ENCODE measurements around the gene ASPDH. TPM values are rescaled to one million over a fixed set of nuclear protein-coding genes. Genes with fewer than 3 reads are reported as not detected.

Gene ASPDH
- polyA plus RNA-seq, 1 donor (not counting 4 experiments of a cell fraction or from before 2014, with no cell fraction given): not detected

GRCh38 chr19:50518091-50519005 is 4.6 kb upstream of the ASPDH start:
- no peak overlapping the region for H2AFZ ChIP-seq (ENCODE audit: control insufficient read depth, low read length)
- H3K9ac ChIP-seq (ENCODE audit: control insufficient read depth, extremely low read depth, insufficient read depth, low read length): no peak overlapping the region
- H3K4me1 ChIP-seq (ENCODE audit: control insufficient read depth, extremely low read depth, insufficient read depth, low read length): no peaks in the 10 kb centered on the region
- no peaks in the 10 kb centered on the region for H4K20me1 ChIP-seq (ENCODE audit: control insufficient read depth, extremely low read depth, insufficient read depth, low read length)
- H3K9me3 ChIP-seq (ENCODE audit: control insufficient read depth, low read depth, low read length): no peaks in the 10 kb centered on the region
- H3K27me3 ChIP-seq (ENCODE audit: control insufficient read depth, extremely low read depth, insufficient read depth, low read length): peaks cover 8% of the 10 kb centered on the region
- no peak for FAIRE-seq
- H3K4me3 ChIP-seq (ENCODE audit: control insufficient read depth in 2 of 3, extremely low read depth in 1 of 3, insufficient read depth in 2 of 3, low read depth in 1 of 3, low read length in 3 of 3): no peak overlapping the region
- no peaks in the 10 kb centered on the region for H3K9me1 ChIP-seq (ENCODE audit: control insufficient read depth, extremely low read depth, insufficient read depth, low read length)
- no peak overlapping the region for H3K4me2 ChIP-seq (ENCODE audit: control insufficient read depth, extremely low read depth, insufficient read depth, low read depth, low read length)
- dilution Hi-C loops (cut with MboI; ENCODE audit: extremely low pct_ligation_motif_present, low sequenced_read_pairs): no loop called here
- TF ChIP-seq, protein P1, sequence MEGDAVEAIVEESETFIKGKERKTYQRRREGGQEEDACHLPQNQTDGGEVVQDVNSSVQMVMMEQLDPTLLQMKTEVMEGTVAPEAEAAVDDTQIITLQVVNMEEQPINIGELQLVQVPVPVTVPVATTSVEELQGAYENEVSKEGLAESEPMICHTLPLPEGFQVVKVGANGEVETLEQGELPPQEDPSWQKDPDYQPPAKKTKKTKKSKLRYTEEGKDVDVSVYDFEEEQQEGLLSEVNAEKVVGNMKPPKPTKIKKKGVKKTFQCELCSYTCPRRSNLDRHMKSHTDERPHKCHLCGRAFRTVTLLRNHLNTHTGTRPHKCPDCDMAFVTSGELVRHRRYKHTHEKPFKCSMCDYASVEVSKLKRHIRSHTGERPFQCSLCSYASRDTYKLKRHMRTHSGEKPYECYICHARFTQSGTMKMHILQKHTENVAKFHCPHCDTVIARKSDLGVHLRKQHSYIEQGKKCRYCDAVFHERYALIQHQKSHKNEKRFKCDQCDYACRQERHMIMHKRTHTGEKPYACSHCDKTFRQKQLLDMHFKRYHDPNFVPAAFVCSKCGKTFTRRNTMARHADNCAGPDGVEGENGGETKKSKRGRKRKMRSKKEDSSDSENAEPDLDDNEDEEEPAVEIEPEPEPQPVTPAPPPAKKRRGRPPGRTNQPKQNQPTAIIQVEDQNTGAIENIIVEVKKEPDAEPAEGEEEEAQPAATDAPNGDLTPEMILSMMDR (optimal IDR thresholded peaks at IDR 0.05 in 1 of 3, IDR thresholded peaks at IDR 0.05 in 1 of 3, conservative IDR thresholded peaks at IDR 0.05 in 1 of 3; ENCODE audit: extremely low read depth in 1 of 3, insufficient read depth in 2 of 3, low read length in 3 of 3): peak in 2 of 3 experiments; percentile 12 to 23
- no peak for TF ChIP-seq EZH2 (IDR thresholded peaks at IDR 0.05; ENCODE audit: low read length)
- no peaks in the 10 kb centered on the region for H3K79me2 ChIP-seq (ENCODE audit: control insufficient read depth, insufficient read depth, low read length)
- no peak overlapping the region for H3K27ac ChIP-seq (ENCODE audit: control insufficient read depth, insufficient read depth, low read length)
- no peaks in the 10 kb centered on the region for H3K36me3 ChIP-seq (ENCODE audit: control insufficient read depth in 2 of 2, extremely low read depth in 1 of 2, insufficient read depth in 2 of 2, low read length in 2 of 2)
- DNase-seq (ENCODE audit: low read depth, low spot score): no peak

- Histone ChIP-seq H3K4me2 (ENCODE audit: control insufficient read depth, extremely low read depth, insufficient read depth, low read depth, low read length) (no peak overlapping the region), H3K27ac (ENCODE audit: control insufficient read depth, insufficient read depth, low read length) (no peak overlapping the region), H3K4me1 (ENCODE audit: control insufficient read depth, extremely low read depth, insufficient read depth, low read length) (no peaks in the 10 kb centered on the region), H3K27me3 (ENCODE audit: control insufficient read depth, extremely low read depth, insufficient read depth, low read length) (peaks cover 8% of the 10 kb centered on the region), H3K4me3 (ENCODE audit: control insufficient read depth in 2 of 3, extremely low read depth in 1 of 3, insufficient read depth in 2 of 3, low read depth in 1 of 3, low read length in 3 of 3) (no peak overlapping the region), H4K20me1 (ENCODE audit: control insufficient read depth, extremely low read depth, insufficient read depth, low read length) (no peaks in the 10 kb centered on the region), H2AFZ (ENCODE audit: control insufficient read depth, low read length) (no peak overlapping the region), H3K9me3 (ENCODE audit: control insufficient read depth, low read depth, low read length) (no peaks in the 10 kb centered on the region), H3K36me3 (ENCODE audit: control insufficient read depth in 2 of 2, extremely low read depth in 1 of 2, insufficient read depth in 2 of 2, low read length in 2 of 2) (no peaks in the 10 kb centered on the region), H3K79me2 (ENCODE audit: control insufficient read depth, insufficient read depth, low read length) (no peaks in the 10 kb centered on the region), H3K9me1 (ENCODE audit: control insufficient read depth, extremely low read depth, insufficient read depth, low read length) (no peaks in the 10 kb centered on the region), H3K9ac (ENCODE audit: control insufficient read depth, extremely low read depth, insufficient read depth, low read length) (no peak overlapping the region)
- FAIRE-seq (no peak), DNase-seq (ENCODE audit: low read depth, low spot score) (no peak)
- dilution Hi-C loops (cut with MboI; ENCODE audit: extremely low pct_ligation_motif_present, low sequenced_read_pairs): no loop called here
- TF ChIP-seq, protein P1 (optimal IDR thresholded peaks at IDR 0.05 in 1 of 3, IDR thresholded peaks at IDR 0.05 in 1 of 3, conservative IDR thresholded peaks at IDR 0.05 in 1 of 3; ENCODE audit: extremely low read depth in 1 of 3, insufficient read depth in 2 of 3, low read length in 3 of 3): no peak
- no peak for TF ChIP-seq EZH2 (IDR thresholded peaks at IDR 0.05; ENCODE audit: low read length)
Measured at GRCh38 chr19:50517704-50518075, 4.0 kb upstream of the ASPDH start.

All from keratinocyte (primary cell).